CD4-positive, alpha-beta T cell treated with Interleukin-17A for 4 hours (primary cell): ENCODE data around the gene R3HCC1L.
"Not testable (repeated sequence)": the region's sequence is repeated elsewhere in the genome, so short reads cannot be mapped to it uniquely, and the experiment has no call there.

Experiments used
- DNase-seq: peaks from one replicate; pipeline ENCODE4 v3.0.0-alpha.2; 2020; ENCODE audit warnings: mixed read lengths

The R3HCC1L gene

DNA sequence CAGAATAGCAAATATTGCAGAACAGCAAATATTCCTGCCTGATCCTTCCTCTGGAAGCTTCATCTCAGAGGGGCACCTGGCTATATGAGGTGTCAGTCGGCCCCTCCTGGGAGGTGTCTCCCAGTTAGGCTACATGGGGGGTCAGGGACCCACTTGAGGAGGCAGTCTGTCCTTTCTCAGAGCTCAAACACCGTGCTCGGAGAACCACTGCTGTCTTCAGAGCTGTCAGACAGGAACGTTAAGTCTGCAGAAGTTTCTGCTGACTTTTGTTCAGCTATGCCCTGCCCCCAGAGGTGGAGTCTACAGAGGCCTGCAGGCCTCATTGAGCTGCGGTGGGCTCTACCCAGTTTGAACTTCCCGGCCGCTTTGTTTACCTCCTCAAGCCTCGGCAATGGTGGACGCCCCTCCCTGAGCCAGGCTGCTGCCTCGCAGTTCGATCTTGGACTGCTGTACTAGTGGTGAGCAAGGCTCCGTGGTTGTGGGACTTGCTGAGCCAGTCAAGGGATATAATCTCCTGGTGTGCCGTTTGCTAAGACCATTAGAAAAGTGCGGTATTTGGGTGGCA, 48.0 kb downstream of the R3HCC1L start:
- not testable (repeated sequence) for DNase-seq

GRCh38 chr10:98186681-98187080, 52.2 kb downstream of the R3HCC1L start:
- no peak for DNase-seq

- not testable (repeated sequence) for DNase-seq
Observed at GRCh38 chr10:98190773-98191172, 56.3 kb downstream of the R3HCC1L start.

- DNase-seq: no peak
Observed at GRCh38 chr10:98193037-98193436, 58.6 kb downstream of the R3HCC1L start.

- DNase-seq: no peak
Observed at GRCh38 chr10:98194633-98195032, 60.2 kb downstream of the R3HCC1L start.

DNA sequence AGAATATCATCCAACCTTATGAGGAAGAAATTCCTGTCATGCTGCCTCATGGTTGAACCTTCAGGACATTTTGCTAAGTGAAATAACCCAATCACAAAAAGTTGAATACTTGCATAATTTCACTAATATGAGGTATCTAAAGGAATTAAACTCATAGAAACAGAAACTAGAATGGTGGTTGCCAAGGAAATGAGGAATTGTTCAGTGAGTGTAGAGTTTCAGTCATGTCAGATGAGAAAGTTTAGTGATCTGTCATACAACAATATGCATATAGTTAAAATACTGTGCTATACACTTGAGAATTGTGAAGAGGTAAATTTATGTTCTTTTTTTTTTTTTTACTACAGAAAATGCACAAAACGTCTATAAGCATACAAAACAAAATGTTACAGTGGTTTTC, 60.7 kb downstream of the R3HCC1L start:
- no peak for DNase-seq

- no peak for DNase-seq
Observed at GRCh38 chr10:98196985-98197384, 62.5 kb downstream of the R3HCC1L start.

- no peak for DNase-seq
Observed at GRCh38 chr10:98201760-98202159, 67.3 kb downstream of the R3HCC1L start.

DNA sequence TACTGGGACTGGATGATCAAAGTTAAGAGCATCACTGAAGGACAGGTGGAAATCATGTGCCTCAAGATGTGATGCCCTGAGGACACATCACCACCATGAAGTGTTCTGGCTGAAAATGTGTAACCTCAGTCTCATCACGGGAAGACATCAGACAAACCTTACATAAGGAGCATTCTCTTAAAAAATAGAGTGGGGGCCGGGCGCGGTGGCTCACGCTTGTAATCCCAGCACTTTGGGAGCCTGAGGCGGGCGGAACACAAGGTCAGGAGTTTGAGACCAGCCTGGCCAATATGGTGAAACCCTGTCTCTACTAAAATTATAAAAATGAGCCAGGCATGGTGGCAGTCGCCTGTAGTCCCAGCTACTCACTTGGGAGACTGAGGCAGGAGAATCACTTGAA, 67.9 kb downstream of the R3HCC1L start:
- no peak for DNase-seq

DNA sequence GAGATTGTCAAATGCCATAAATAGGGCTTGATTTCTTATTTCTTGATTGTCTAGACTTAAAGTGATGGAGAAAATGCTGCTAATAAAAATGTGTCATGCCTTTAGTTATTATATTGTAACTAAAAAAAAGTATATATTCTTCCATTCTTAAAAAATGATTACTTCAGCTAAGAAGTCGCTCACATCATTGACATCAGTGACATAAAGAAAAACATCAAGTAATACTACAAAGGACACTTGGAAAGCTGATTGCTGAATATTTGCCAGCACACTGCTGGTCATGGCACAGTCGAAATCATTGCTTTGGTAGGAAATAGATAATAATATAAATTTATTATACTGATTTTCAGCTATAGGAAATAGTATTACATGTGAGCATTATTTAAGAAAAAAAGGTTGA, 70.9 kb downstream of the R3HCC1L start:
- no peak for DNase-seq

DNA sequence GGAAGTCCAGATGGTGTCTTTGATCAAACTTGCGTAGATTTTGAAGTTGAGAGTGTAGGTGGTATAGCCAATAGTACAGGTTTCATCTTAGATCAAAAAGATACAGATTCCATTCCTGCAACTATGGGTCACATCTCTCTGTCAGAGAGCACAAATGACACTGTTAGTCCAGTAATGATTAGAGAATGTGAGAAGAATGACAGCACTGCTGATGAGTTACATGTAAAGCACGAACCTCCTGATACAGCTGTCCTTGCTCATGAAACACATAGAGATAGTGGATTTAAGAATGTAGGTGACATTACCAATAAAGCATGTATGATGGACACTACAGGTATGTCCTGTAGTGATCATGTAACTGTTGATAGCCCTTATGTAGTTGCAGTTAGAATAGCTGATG, 74.5 kb downstream of the R3HCC1L start:
- DNase-seq: no peak

DNA sequence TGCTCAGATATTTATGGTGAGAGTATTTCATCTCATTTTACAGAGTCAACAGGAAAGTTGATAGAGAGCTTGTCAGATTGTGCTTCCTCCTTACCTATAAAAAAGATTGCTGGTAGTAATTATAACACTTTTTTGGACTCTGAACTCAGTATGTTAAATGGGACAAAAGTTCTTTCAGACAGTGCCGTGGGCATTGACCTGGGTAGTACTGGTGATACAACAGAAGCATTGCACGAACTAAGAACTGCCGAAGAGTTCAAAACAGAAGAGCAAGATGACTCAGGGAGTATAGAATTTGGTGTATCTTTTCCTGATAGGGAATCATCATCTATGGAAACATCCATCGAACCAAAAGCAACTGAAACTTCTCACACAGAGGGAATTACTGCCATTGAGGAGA, 75.0 kb downstream of the R3HCC1L start:
- DNase-seq: no peak

DNA sequence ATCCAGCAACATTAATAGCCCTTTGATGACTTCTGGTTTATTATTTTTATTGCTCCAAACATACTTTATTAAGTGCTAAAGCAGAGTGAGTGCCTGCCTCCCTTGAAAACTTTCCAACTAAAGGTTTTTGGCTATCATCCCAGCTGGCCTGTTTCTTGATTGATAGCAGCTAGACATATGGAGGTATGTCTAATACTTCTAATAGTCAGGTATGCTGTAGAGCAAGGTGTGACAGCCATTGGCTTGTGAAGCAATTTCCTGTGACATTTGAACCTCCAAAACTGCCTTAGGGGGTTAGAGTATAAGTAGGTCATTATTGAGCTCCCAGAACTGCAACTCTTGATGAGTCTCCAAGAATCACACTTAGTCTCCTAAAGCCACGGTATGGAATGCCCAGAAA, 77.7 kb downstream of the R3HCC1L start:
- DNase-seq: no peak

- no peak for DNase-seq
Observed at GRCh38 chr10:98213740-98214139, 79.3 kb downstream of the R3HCC1L start.

GRCh38 chr10:98215373-98215772, 80.9 kb downstream of the R3HCC1L start:
- DNase-seq: no peak

- no peak for DNase-seq
Observed at GRCh38 chr10:98217801-98218200, 83.3 kb downstream of the R3HCC1L start.

DNA sequence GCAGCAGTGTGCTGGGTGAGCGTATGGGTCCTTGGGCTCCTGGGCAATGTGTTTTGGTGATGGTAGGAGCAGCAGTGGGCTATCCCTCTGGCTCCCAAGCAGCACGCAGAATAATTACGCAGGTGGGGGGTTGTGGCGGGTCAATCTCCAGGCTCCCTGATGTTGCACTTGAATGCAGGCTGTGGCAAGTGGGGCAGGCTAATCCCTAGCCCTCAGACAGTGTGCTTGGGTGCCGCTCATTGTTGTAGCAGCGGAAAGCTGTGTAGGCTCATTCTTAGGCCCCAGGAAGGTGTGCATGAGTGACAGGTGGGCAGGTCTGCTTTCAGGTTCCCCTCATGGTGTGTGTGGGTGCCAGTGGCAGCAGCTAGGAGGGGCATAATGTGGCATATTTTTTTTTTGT, 89.4 kb downstream of the R3HCC1L start:
- no peak for DNase-seq

- DNase-seq: no peak
Observed at GRCh38 chr10:98224509-98224908, 90.1 kb downstream of the R3HCC1L start.

DNA sequence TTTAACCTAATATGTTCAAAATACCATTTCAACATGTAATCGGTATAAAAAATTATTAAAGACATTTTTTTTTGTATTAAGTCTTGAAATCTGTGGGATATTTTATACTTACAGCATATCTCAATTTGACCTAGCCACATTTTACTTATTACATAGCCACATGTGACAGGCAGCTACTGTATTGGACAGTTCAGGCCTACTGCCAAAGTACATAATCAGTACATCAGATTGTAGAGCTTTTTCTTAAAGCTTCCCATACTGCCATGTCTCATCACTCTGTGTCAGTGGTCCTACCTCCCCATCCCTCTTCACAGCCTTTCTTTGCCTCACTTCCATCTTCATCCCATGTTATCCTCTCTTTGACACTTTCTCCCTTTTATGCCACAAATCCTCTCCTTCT, 90.5 kb downstream of the R3HCC1L start:
- DNase-seq: no peak

GRCh38 chr10:98226508-98227144, 92.2 kb downstream of the R3HCC1L start:
- DNase-seq: no peak

DNA sequence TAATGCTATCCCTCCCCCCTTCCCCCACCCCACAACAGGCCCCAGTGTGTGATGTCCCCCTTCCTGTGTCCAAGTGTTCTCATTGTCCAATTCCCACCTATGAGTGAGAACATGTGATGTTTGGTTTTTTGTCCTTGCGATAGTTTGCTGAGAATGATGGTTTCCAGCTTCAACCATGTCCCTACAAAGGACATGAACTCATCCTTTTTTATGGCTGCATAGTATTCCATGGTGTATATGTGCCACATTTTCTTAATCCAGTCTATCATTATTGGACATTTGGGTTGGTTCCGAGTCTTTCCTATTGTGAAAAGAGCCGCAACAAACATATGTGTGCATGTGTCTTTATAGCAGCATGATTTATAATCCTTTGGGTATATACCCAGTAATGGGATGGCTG, 93.3 kb downstream of the R3HCC1L start:
- DNase-seq: not testable (repeated sequence)

- not testable (repeated sequence) for DNase-seq
Observed at GRCh38 chr10:98228266-98228665, 93.8 kb downstream of the R3HCC1L start.

- no peak for DNase-seq
Observed at GRCh38 chr10:98231417-98231816, 97.0 kb downstream of the R3HCC1L start.

- DNase-seq: no peak
Observed at GRCh38 chr10:98235846-98236245, 101.4 kb downstream of the R3HCC1L start.

DNA sequence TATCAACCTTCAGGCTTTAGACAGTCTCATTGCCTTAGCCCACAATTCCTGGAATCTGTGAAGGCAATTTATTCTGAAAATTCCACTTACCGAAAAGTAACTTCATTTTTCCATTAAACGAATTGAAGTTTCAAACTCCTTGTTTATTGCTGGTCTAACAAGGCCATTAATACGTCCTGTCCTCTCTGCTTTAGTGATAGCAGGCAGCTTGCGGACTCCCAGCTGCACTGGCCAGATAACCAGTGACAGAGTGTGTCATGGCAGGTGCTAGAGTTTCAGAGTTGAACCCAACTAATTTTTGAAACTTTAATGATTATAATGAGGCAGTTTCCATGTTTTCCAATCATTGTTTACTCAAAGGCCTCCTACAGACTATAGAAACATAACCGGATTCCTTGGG, 102.4 kb downstream of the R3HCC1L start:
- DNase-seq: no peak
